GM18909 (cell line): ENCODE data around the gene PPP1R9B.

ENCODE experiments used
- ATAC-seq: cut with Tn5 transposase; IDR thresholded peaks from one replicate; pipeline ENCODE4 v1.9.1; 2021; ENCODE audit warnings: mild to moderate bottlenecking; ENCODE audit not compliant: unreplicated experiment, poor library complexity

PPP1R9B gene

DNA sequence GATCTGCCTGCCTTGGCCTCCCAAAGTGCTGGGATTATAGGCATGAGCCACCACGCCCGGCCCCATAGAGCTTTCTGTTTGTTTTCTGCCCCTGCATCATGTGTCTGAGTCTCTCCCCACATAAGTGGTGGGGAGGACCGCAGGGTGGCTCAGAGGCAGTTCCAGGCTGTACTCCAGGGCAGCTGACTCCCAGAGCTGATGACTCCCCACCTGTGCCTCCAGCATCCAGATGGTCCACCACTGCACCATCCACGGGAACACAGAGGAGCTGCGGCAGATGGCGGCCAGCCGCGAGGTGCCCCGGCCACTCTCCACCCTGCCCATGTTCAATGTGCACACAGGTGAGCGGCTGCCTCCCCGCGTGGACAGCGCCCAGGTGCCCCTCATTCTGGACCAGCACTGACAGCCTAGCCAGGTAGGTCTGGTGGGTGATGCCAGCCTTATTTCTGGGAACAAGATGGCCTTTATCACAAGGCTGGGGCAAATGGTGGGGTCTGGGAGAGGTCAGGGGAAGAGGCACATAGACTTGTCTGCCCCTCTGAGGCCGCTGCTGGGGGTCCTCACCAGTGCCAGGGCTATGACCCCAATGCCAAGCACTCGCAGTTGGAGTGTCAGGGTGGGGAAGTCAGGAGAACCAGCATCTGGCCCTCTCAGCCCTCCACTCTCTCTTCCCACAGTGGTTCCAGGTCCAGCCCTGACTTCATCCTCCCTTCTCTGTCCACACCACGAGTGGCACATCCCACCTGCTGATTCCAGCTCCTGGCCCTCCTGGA lies 24.7 kb upstream of the PPP1R9B start:
- ATAC-seq, result no peak

DNA sequence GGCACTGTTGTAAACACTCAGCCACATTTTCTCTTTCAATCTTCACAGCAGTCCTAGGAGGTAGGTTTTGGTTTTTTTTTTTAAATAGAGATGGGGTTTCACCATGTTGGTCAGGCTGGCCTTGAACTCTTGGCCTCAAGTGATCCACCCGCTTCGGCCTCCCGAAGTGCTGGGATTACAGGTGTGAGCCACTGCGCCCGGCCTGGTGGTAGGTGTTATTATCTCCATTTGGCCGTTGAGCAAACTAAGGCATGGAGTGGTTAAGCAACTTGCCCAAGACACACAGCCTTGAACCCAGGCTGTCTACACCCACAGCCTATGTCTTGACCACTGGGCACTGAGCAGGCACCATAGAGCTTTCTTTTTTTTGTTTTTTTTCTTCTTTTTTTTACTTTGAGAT lies 24.0 kb upstream of the PPP1R9B start:
- no peak for ATAC-seq

GRCh38 chr17:50173335-50173941 lies 23.0 kb upstream of the PPP1R9B start:
- no peak for ATAC-seq

GRCh38 chr17:50172936-50173334 lies 22.5 kb upstream of the PPP1R9B start:
- ATAC-seq, result no peak

DNA sequence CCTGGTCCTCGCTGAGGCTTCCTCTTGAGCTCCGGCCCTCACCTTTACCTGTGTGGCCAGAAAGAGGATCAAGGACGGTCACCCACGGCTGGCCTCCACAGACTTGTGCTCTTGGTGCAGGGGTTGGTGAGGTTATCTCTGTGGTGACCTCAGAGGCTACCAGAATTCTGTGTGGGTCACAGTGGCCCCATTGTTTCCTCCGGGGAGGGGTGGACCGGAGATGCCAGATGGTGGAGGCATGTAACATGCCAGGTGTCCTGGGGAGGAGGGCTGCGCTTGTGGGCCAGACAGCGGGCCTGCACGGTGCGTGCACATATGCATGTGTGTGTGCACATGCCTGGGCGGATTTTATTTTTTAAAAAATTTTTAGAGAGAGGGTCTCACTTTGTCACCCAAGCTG lies 21.7 kb upstream of the PPP1R9B start:
- no peak for ATAC-seq

DNA sequence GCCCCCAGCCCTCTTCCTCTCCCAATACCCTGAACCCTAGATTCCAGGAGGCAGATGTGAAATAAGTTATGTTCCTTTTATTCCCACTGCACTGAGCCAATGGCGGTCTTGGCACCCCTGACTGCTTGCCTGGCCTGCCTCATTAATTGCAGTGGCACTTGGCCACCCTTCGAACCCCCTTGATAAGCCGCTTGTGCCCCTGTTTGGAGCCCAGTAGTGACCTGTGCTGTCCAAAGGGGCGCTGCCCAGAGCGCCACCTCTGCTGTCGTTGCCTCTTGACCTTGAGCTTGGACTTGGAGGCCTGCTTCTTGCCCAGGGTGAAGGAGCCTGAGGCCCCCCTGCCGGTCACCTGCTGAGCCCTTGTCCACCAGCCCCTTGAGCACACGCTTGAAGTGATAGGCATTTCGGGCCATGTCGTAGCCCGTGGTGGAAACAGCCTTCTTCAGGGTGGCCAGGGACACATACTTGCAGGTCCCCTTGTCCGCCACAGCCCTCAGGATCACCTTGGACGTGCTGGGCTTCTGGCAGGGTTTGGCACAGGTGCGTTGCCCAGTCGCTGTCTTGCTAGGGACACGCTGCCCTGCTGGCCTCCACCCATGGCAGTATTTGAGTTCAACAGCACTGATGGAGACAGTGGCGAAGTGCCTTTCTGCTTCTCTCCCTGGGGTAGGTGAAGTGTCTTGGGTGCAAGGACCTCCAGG lies 21.0 kb upstream of the PPP1R9B start:
- no peak for ATAC-seq

DNA sequence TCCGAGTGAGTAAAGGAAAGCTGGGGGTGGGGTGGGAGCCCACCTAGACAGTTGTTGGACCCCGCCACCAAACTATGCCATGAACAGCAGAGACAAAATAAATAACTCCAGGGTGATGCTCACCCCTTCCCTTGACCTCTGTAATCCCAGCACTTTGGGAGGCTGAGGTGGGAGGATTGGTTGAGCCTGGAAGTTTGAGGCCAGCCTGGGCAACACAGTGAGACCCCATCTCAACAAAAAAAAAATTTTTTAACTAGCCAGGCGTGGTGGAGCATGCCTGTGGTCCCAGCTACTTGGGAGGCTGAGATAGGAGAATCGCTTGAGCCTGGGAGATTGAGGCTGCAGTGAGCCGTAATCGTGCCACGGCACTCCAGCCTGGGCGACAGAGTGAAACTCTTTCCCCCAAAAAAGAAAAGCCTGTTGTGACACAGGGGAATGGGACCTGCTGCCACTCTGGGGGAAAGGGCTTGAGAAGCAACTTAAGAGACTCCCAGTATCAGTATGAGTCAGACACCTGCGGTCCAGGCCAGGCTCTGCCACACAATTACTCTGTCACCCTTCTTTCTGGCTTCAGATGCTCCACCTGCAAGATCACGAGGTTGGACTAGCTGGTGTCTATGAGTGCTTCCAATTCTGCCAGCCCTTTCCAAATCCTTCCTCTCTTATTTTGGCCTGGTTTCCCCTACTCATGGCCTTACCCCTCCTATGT lies 20.3 kb upstream of the PPP1R9B start:
- peak; percentile 76 for ATAC-seq

- no peak for ATAC-seq
Measured at GRCh38 chr17:50169881-50170459, 19.5 kb upstream of the PPP1R9B start.

DNA sequence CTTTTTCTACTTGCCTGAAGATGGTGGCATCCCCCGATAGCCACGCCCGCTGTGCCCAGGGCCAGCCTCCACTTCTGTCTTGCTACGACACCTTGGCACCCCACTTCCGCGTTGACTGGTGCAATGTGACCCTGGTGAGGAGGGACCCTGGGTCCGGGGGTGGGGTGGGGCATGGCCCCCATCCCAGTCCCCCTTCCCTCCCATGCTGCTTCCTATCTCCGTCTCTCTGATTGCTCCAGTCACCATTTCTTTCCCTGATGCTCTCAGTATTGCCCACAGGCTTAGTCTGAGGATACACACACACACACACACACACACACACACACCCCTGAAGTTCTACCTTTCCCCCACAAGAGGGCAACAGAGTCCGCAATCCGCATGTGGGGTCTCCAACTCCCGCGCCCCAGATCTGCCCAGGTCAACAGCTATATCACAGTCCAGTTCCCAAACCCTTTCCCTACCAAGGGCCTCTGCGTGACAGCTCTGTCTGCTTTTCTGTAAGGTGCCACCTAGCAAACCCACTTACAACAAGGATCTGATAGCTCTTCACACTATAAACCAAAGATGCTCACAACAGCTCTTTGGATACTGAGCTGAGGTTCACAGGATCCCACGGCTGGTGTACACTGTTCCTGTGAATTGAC lies 18.8 kb upstream of the PPP1R9B start:
- ATAC-seq, result no peak

GRCh38 chr17:50168319-50168718 lies 17.8 kb upstream of the PPP1R9B start:
- ATAC-seq, result no peak

DNA sequence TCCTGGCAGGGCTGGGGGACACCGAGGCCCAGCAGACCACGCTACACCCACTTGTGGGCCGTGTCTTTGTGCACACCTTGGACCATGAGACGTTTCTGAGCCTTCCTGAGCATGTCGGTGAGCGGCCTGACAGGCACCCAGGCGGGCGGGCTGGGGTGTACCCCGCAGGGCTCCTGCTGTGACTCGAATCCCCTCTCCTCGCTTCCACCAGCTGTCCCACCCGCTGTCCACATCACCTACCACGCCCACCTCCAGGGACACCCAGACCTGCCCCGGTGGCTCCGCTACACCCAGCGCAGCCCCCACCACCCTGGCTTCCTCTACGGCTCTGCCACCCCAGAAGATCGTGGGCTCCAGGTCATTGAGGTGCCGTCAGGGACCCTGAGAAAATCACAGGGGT lies 16.9 kb upstream of the PPP1R9B start:
- ATAC-seq, result no peak

DNA sequence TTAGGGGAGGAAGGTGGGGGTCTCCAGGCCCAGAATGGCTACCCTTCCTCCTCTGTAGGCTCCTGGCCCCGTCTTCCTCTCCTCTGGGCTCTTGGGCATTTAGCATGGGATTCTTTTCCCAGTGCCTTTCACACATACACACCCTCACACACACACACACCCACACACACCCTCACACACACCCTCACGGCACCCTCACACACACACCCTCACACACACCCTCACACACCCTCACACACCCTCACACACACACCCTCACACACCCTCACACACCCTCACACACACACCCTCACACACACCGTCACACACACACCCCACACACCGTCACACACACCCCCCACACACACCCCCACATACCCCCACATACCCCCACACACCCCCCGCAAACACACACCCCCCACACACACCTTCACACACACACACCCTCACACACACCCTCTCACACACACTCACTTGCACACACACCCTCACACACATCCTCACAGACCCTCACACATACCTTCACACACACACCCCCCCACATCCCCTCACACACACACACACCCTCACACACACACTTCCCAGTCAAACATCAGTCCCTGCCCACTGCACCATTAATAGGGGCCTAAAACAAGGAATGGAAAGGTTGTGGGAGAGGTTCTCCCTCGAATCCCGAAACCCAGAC lies 16.2 kb upstream of the PPP1R9B start:
- no peak for ATAC-seq

GRCh38 chr17:50165867-50166517 lies 15.5 kb upstream of the PPP1R9B start, which contains the start of gene SGCA:
TSS of gene SGCA (plus strand) at chr17:50166005. CDS start at chr17:50166041, 36 bp downstream.
- no peak for ATAC-seq

DNA sequence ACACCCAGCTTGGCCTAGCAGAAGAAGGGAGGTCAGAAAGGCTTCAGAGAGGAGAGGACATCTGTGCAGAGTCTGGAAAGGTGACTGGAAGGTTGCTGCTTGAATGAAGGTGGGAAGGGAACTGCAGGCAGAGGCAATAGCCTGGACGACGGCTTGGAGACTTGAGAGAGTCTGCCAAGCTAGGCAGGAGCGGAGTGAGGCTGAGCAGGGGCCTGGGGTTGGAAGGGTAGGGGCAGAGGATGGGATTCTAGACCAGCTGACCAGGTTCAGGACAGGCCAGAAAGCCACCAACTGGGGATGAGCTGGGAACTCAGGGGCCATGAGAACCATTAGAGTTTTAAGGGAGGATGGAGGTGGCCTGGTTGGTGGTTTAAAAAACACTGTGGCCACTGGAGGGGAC lies 15.0 kb upstream of the PPP1R9B start:
- ATAC-seq, result no peak

DNA sequence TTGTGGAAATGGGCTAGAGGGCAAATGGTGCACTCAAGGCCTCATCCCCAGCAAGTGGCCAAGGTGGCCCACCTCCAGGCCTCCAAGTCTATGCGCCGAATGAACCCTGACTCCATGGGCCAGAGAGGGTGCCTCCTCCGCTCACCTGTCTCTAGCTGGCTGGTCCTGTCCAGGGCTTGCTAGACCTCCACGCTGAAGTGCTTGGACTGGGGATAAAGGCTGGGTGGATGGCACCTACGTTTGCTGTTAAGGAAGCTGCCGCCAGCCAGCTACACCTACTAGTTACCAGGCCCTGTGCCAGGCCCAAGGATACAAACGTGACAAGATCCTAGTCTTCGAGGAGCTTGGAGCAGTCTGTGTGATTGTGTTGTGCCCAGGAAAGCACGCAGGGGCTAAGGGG lies 14.6 kb upstream of the PPP1R9B start:
- ATAC-seq, result no peak

- ATAC-seq, result no peak
Measured at GRCh38 chr17:50164697-50164988, 14.2 kb upstream of the PPP1R9B start.

DNA sequence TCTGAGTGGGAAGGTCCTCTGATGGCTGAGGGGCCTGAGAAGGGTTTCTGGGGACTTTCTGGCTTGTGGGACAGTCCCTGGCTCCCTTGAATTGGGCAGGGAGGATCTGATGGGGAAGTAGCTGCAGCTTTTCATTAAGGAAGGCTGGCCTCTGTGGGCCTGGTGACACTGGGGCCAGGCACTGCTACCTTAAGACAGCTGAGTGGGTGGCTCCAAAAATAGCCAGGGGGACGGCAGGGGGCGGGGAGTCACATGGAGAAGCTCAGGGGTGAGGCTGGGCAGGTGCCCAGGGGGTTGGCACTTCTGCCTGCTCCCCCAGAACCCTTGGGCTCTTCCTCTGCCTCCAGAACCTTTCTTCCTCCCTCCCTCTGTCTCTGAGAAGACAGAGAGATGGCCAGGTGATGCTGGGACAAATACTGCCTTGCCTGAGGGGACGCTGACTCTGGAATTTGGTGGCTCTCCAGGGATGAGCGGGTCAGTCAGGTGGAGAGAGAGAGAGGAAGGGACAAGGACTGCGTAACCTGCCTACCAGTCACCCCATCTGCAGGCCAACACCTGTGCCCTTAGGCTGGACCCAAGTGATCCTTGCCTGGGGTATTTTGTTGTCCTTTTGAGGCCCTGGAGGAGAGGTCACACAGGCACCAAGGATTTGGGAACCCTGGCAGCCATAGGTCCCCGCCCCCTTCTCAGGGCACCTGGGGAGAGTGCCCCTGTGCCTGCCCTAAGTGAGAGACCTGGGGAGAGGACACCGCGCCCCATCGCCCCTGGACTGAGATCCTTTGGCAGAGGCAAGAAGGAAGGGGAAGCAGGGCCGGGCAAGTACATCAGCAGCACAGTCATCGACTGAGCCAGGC lies 13.6 kb upstream of the PPP1R9B start:
- ATAC-seq, result no peak
